Mesendoderm (in vitro differentiated cells): ENCODE data around the gene MLLT3.

ENCODE experiments used
- DNase-seq: peaks from one replicate; pipeline ENCODE4 v3.0.0; 2013
- H2AK5ac ChIP-seq: 2 replicates; pipeline ENCODE4 v1.6.1; 2013; ENCODE audit warnings: low read length, inconsistent platforms
- H2BK120ac ChIP-seq: 2 replicates; pipeline ENCODE4 v1.6.1; 2013; ENCODE audit warnings: low read depth, mild to moderate bottlenecking, low read length, moderate library complexity, mixed read lengths
- H2BK15ac ChIP-seq: replicated peaks from 2 replicates; pipeline ENCODE4 v1.6.1; 2013; ENCODE audit warnings: low read depth, mild to moderate bottlenecking, moderate library complexity
- H2BK5ac ChIP-seq: 2 replicates; pipeline ENCODE4 v1.6.1; 2013; ENCODE audit warnings: low read length, inconsistent platforms
- H3K18ac ChIP-seq: 2 replicates; pipeline ENCODE4 v1.6.1; 2013; ENCODE audit warnings: mild to moderate bottlenecking, low read length, mixed read lengths
- H3K23ac ChIP-seq: one replicate; pipeline ENCODE4 v1.6.1; 2013; ENCODE audit warnings: low read length
- H3K27ac ChIP-seq: 2 replicates; pipeline ENCODE4 v1.5.1; 2013; ENCODE audit warnings: low read depth, mild to moderate bottlenecking, inconsistent platforms, low read length, moderate library complexity
- H3K27me3 ChIP-seq: 2 replicates; pipeline ENCODE4 v1.6.1; 2013; ENCODE audit warnings: low read length, control low read depth, mild to moderate bottlenecking, inconsistent platforms; ENCODE audit not compliant: insufficient read depth, poor library complexity
- H3K36me3 ChIP-seq: 2 replicates; pipeline ENCODE4 v1.6.1; 2013; ENCODE audit warnings: low read length, inconsistent platforms; ENCODE audit not compliant: control insufficient read depth, insufficient read depth
- H3K4ac ChIP-seq: one replicate; pipeline ENCODE4 v1.6.1; 2013; ENCODE audit warnings: low read depth, mild to moderate bottlenecking, low read length, moderate library complexity
- H3K4me1 ChIP-seq: 2 replicates; pipeline ENCODE4 v1.6.1; 2013; ENCODE audit warnings: low read depth, low read length, inconsistent platforms; ENCODE audit not compliant: control insufficient read depth
- H3K4me2 ChIP-seq: 2 replicates; pipeline ENCODE4 v1.6.1; 2013; ENCODE audit warnings: low read length
- H3K4me3 ChIP-seq: 2 replicates; pipeline ENCODE4 v1.5.1; 2013; ENCODE audit warnings: mild to moderate bottlenecking, low read length
- H3K56ac ChIP-seq: one replicate; pipeline ENCODE4 v1.6.1; 2013; ENCODE audit warnings: low read length
- H3K79me1 ChIP-seq: 2 replicates; pipeline ENCODE4 v1.6.1; 2013; ENCODE audit warnings: low read length, inconsistent platforms
- H3K79me2 ChIP-seq: 2 replicates; pipeline ENCODE4 v1.6.1; 2013; ENCODE audit warnings: mild to moderate bottlenecking, low read length; ENCODE audit not compliant: control insufficient read depth, insufficient read depth
- H3K9ac ChIP-seq: 2 replicates; pipeline ENCODE4 v1.6.1; 2013; ENCODE audit warnings: low read length, inconsistent platforms
- H4K5ac ChIP-seq: one replicate; pipeline ENCODE4 v1.6.1; 2013; ENCODE audit warnings: low read length
- H4K8ac ChIP-seq: one replicate; pipeline ENCODE4 v1.6.1; 2013; ENCODE audit warnings: low read depth, mild to moderate bottlenecking, control low read depth, low read length, moderate library complexity
- WGBS: extraction: QIAGEN DNeasy Blood & Tissue Kit; methylation state at CpG from one replicate; pipeline ENCODE4 v1.1.7; 2013; ENCODE audit warnings: low lambda C conversion rate, missing lambda C conversion rate; ENCODE audit not compliant: insufficient coverage; ENCODE audit errors: extremely low coverage; 5-methylcytosine and 5-hydroxymethylcytosine counted together

Gene MLLT3

GRCh38 chr9:20320921-20321320 lies 301.4 kb downstream of the MLLT3 start:
- H3K23ac ChIP-seq = no peak overlapping the region
- H3K9ac ChIP-seq = no peak overlapping the region
- no peaks in the 10 kb centered on the region for H3K79me1 ChIP-seq
- no peak overlapping the region for H3K4me3 ChIP-seq
- no peak overlapping the region for H3K27ac ChIP-seq
- DNase-seq = no peak
- H4K8ac ChIP-seq = no peak overlapping the region
- no peaks in the 10 kb centered on the region for H3K4me1 ChIP-seq
- no peak overlapping the region for H2BK120ac ChIP-seq
- H3K56ac ChIP-seq = no peak overlapping the region
- no peaks in the 10 kb centered on the region for H3K36me3 ChIP-seq
- H4K5ac ChIP-seq = no peak overlapping the region
- no peaks in the 10 kb centered on the region for H3K27me3 ChIP-seq
- no peaks in the 10 kb centered on the region for H3K79me2 ChIP-seq
- H3K18ac ChIP-seq = no peak overlapping the region
- no peak overlapping the region for H2BK5ac ChIP-seq
- H3K4me2 ChIP-seq = no peak overlapping the region
- no CpG with 5 or more reads among the region's 2 CpGs for WGBS
- H3K4ac ChIP-seq = no peak overlapping the region
- no peak overlapping the region for H2AK5ac ChIP-seq
- no peak overlapping the region for H2BK15ac ChIP-seq

- Histone ChIP-seq H3K56ac (no peak overlapping the region), H4K8ac (no peak overlapping the region), H3K4me1 (no peaks in the 10 kb centered on the region), H3K18ac (no peak overlapping the region), H3K79me1 (no peaks in the 10 kb centered on the region), H3K79me2 (no peaks in the 10 kb centered on the region), H3K27ac (no peak overlapping the region), H2BK5ac (no peak overlapping the region), H3K27me3 (no peaks in the 10 kb centered on the region), H3K36me3 (no peaks in the 10 kb centered on the region), H2AK5ac (no peak overlapping the region), H4K5ac (no peak overlapping the region), H3K9ac (no peak overlapping the region), H3K4ac (no peak overlapping the region), H3K4me2 (no peak overlapping the region), H2BK120ac (no peak overlapping the region), H2BK15ac (no peak overlapping the region), H3K23ac (no peak overlapping the region), H3K4me3 (no peak overlapping the region)
- DNase-seq = peak; percentile 31
- WGBS = no CpG with 5 or more reads among the region's 7 CpGs
Observed at GRCh38 chr9:20319641-20320337, 302.5 kb downstream of the MLLT3 start.

- no peak overlapping the region for H4K8ac ChIP-seq
- no peaks in the 10 kb centered on the region for H3K27me3 ChIP-seq
- no peak overlapping the region for H2BK120ac ChIP-seq
- no peak overlapping the region for H3K56ac ChIP-seq
- H3K4ac ChIP-seq = no peak overlapping the region
- H3K9ac ChIP-seq = no peak overlapping the region
- no peak overlapping the region for H2BK15ac ChIP-seq
- H3K79me2 ChIP-seq = no peaks in the 10 kb centered on the region
- H2BK5ac ChIP-seq = no peak overlapping the region
- no peak overlapping the region for H3K27ac ChIP-seq
- H3K4me3 ChIP-seq = no peak overlapping the region
- H2AK5ac ChIP-seq = no peak overlapping the region
- H3K23ac ChIP-seq = no peak overlapping the region
- H3K18ac ChIP-seq = no peak overlapping the region
- no peaks in the 10 kb centered on the region for H3K36me3 ChIP-seq
- H4K5ac ChIP-seq = no peak overlapping the region
- WGBS = no CpG with 5 or more reads among the region's 8 CpGs
- no peaks in the 10 kb centered on the region for H3K79me1 ChIP-seq
- H3K4me2 ChIP-seq = no peak overlapping the region
- no peak for DNase-seq
- H3K4me1 ChIP-seq = no peaks in the 10 kb centered on the region
Observed at GRCh38 chr9:20319241-20319640, 303.1 kb downstream of the MLLT3 start.

- no peak overlapping the region for H3K4me3 ChIP-seq
- H3K79me1 ChIP-seq = no peaks in the 10 kb centered on the region
- no peak overlapping the region for H2BK15ac ChIP-seq
- peak overlapping the region; percentile 58 for H3K56ac ChIP-seq
- H4K5ac ChIP-seq = no peak overlapping the region
- no peak overlapping the region for H3K18ac ChIP-seq
- H3K27ac ChIP-seq = no peak overlapping the region
- H4K8ac ChIP-seq = no peak overlapping the region
- no peaks in the 10 kb centered on the region for H3K36me3 ChIP-seq
- no peak overlapping the region for H2AK5ac ChIP-seq
- H3K23ac ChIP-seq = no peak overlapping the region
- H3K79me2 ChIP-seq = no peaks in the 10 kb centered on the region
- no peak overlapping the region for H2BK5ac ChIP-seq
- no peak overlapping the region for H2BK120ac ChIP-seq
- no peaks in the 10 kb centered on the region for H3K27me3 ChIP-seq
- no CpG with 5 or more reads among the region's 5 CpGs for WGBS
- H3K4me1 ChIP-seq = no peaks in the 10 kb centered on the region
- no peak overlapping the region for H3K4me2 ChIP-seq
- no peak overlapping the region for H3K9ac ChIP-seq
- H3K4ac ChIP-seq = no peak overlapping the region
- DNase-seq = no peak
Observed at GRCh38 chr9:20317701-20318100, 304.6 kb downstream of the MLLT3 start.

GRCh38 chr9:20316372-20316771 lies 305.9 kb downstream of the MLLT3 start:
- H3K36me3 ChIP-seq = no peaks in the 10 kb centered on the region

GRCh38 chr9:20315677-20316076 lies 306.6 kb downstream of the MLLT3 start:
- H4K5ac ChIP-seq = no peak overlapping the region
- no peak overlapping the region for H3K27ac ChIP-seq
- no peak overlapping the region for H2BK120ac ChIP-seq
- H4K8ac ChIP-seq = no peak overlapping the region
- H3K4me2 ChIP-seq = no peak overlapping the region
- no peak overlapping the region for H3K18ac ChIP-seq
- no peak overlapping the region for H2AK5ac ChIP-seq
- H3K9ac ChIP-seq = no peak overlapping the region
- H3K27me3 ChIP-seq = no peaks in the 10 kb centered on the region
- H3K79me2 ChIP-seq = no peaks in the 10 kb centered on the region
- H3K23ac ChIP-seq = no peak overlapping the region
- no peak overlapping the region for H3K4ac ChIP-seq
- no peak overlapping the region for H2BK15ac ChIP-seq
- no peaks in the 10 kb centered on the region for H3K36me3 ChIP-seq
- no peak for DNase-seq
- no CpG with 5 or more reads among the region's 2 CpGs for WGBS
- no peak overlapping the region for H3K56ac ChIP-seq
- no peaks in the 10 kb centered on the region for H3K79me1 ChIP-seq
- H2BK5ac ChIP-seq = no peak overlapping the region
- H3K4me1 ChIP-seq = no peaks in the 10 kb centered on the region
- H3K4me3 ChIP-seq = no peak overlapping the region

More at GRCh38 chr9:20316372-20316771, 305.9 kb downstream of the MLLT3 start:
- no peak overlapping the region for H3K4ac ChIP-seq
- no peak overlapping the region for H3K23ac ChIP-seq
- H3K18ac ChIP-seq = no peak overlapping the region
- no peaks in the 10 kb centered on the region for H3K4me1 ChIP-seq
- no peak overlapping the region for H3K4me2 ChIP-seq
- no peaks in the 10 kb centered on the region for H3K79me2 ChIP-seq
- DNase-seq = no peak
- H3K27me3 ChIP-seq = no peaks in the 10 kb centered on the region
- no peak overlapping the region for H4K8ac ChIP-seq
- H2AK5ac ChIP-seq = no peak overlapping the region
- H4K5ac ChIP-seq = no peak overlapping the region
- H3K56ac ChIP-seq = no peak overlapping the region
- no peak overlapping the region for H3K27ac ChIP-seq
- H2BK120ac ChIP-seq = no peak overlapping the region
- H3K79me1 ChIP-seq = no peaks in the 10 kb centered on the region
- H3K9ac ChIP-seq = no peak overlapping the region
- no CpG with 5 or more reads among the region's 9 CpGs for WGBS
- H2BK5ac ChIP-seq = no peak overlapping the region
- no peak overlapping the region for H2BK15ac ChIP-seq
- H3K4me3 ChIP-seq = no peak overlapping the region
